HepG2 (cell line): ENCODE measurements around the gene KIF13A. TPM values are rescaled to one million over a fixed set of nuclear protein-coding genes. Genes with fewer than 3 reads are reported as not detected.

Experiments
- ATAC-seq: fragments of 200-7000 bp; cut with Tn5 transposase; 3 replicates; pipeline ENCODE4 v1.9.1; 2020; ENCODE audit warnings: mild to moderate bottlenecking, moderate library complexity
- BruUV-seq: library from RNA; stranded (reverse); fragments of 400-500 nt; replicated peaks from 2 replicates; lab custom pipeline; 2021; lab: Mats Ljungman, UMichigan
- CTCF ChIA-PET: fragments of 300-600 bp; formaldehyde crosslinking; extraction: SDS; loops from one replicate; lab custom pipeline; 2021; ENCODE audit warnings: low total read pairs, inconsistent platforms, low intra/inter-chr PET ratio; lab: Yijun Ruan, JAX
- POLR2A ChIA-PET: fragments of 350-600 bp; sonication (Branson Sonifier 250); formaldehyde crosslinking; loops from one replicate; lab custom pipeline; 2020; ENCODE audit warnings: antibody characterized with exemption, inconsistent platforms; lab: Yijun Ruan, JAX
- DNase-seq: peaks from one replicate; pipeline ENCODE4 v3.0.0-alpha.2; 2015; ENCODE audit warnings: low spot score
- FAIRE-seq: peaks from 3 replicates; lab custom pipeline; 2011; peaks lifted over from hg19 to GRCh38; lab: Jason Lieb, UNC
- H2AFZ ChIP-seq: one replicate; pipeline ENCODE4 v1.6.1; 2011; ENCODE audit warnings: low read length, inconsistent platforms
- H3K27ac ChIP-seq: fragments of 300-600 bp; 3 replicates; pipeline ENCODE4 v1.8.0; 2011; ENCODE audit warnings: mixed run types, mild to moderate bottlenecking, mixed read lengths, low read length, inconsistent platforms; ENCODE audit not compliant: insufficient read depth; ENCODE audit errors: extremely low read length
- H3K27me3 ChIP-seq, 2 experiments: fragments of 200-600 bp in 1 of 2; 2 replicates in 1 of 2; 3 replicates in 1 of 2; pipeline versions ENCODE4 v1.6.0 to v1.8.0; 2011; ENCODE audit warnings: low read length in 2 of 2, mild to moderate bottlenecking in 2 of 2, moderate library complexity in 2 of 2, inconsistent platforms in 1 of 2; ENCODE audit not compliant: insufficient read depth in 2 of 2, control insufficient read depth in 1 of 2
- H3K36me3 ChIP-seq, 2 experiments: fragments of 200-600 bp in 1 of 2; replicated peaks in 1 of 2; 2 replicates in 1 of 2; 3 replicates in 1 of 2; pipeline versions ENCODE4 v1.5.1 to v1.8.0; 2011; ENCODE audit warnings: low read length in 2 of 2, inconsistent platforms in 1 of 2; ENCODE audit not compliant: insufficient read depth in 2 of 2, control insufficient read depth in 1 of 2
- H3K4me1 ChIP-seq: 2 replicates; pipeline ENCODE4 v1.5.1; 2012; ENCODE audit warnings: low read length, inconsistent platforms; ENCODE audit not compliant: insufficient read depth
- H3K4me2 ChIP-seq: 2 replicates; pipeline ENCODE4 v1.6.0; 2011; ENCODE audit warnings: low read depth, low read length, inconsistent platforms
- H3K4me3 ChIP-seq, 3 experiments: fragments of 200-600 bp in 1 of 3; sonication (generic), shearing (Covaris generic) in 1 of 3; replicated peaks in 1 of 3; 2 replicates each; pipeline ENCODE4 v1.5.1; 2011 to 2016; ENCODE audit warnings: low read length in 3 of 3, inconsistent platforms in 2 of 3, low read depth in 2 of 3, mild to moderate bottlenecking in 2 of 3, control low read depth in 1 of 3, mixed read lengths in 1 of 3; ENCODE audit not compliant: insufficient read depth in 1 of 3
- H3K79me2 ChIP-seq: one replicate; pipeline ENCODE4 v1.6.1; 2011; ENCODE audit warnings: low read length, inconsistent platforms; ENCODE audit not compliant: insufficient read depth
- H3K9ac ChIP-seq: 2 replicates; pipeline ENCODE4 v1.6.0; 2011; ENCODE audit warnings: mild to moderate bottlenecking, low read depth, low read length, inconsistent platforms; ENCODE audit not compliant: insufficient read depth
- H3K9me3 ChIP-seq: 2 replicates; pipeline ENCODE4 v1.5.1; 2012; ENCODE audit warnings: mild to moderate bottlenecking, low read length
- H4K20me1 ChIP-seq: 2 replicates; pipeline ENCODE4 v1.6.0; 2011; ENCODE audit warnings: inconsistent platforms, mild to moderate bottlenecking, low read length, moderate library complexity; ENCODE audit not compliant: insufficient read depth
- DMAP1 ChIP-seq: IDR thresholded peaks from 2 replicates; pipeline ENCODE4 v1.6.1; 2016
- GFI1 ChIP-seq: sonication (generic); formaldehyde crosslinking; IDR thresholded peaks from 2 replicates; pipeline ENCODE4 v1.5.0; 2020; ENCODE audit warnings: missing genetic modification reagents, mild to moderate bottlenecking, borderline replicate concordance
- KAT8 ChIP-seq: IDR thresholded peaks from 2 replicates; pipeline ENCODE4 v1.6.1; 2016; ENCODE audit warnings: missing genetic modification reagents, missing compliant biosample characterization
- NFYB ChIP-seq: sonication (generic); formaldehyde crosslinking; IDR thresholded peaks from 2 replicates; pipeline ENCODE4 v1.4.0; 2020; ENCODE audit warnings: missing genetic modification reagents
- NFYC ChIP-seq: IDR thresholded peaks from 2 replicates; pipeline ENCODE4 v1.6.1; 2016; ENCODE audit warnings: missing genetic modification reagents, missing compliant biosample characterization
- ZMYM4 ChIP-seq: sonication (generic); formaldehyde crosslinking; IDR thresholded peaks from 2 replicates; pipeline ENCODE4 v1.8.1; 2023; ENCODE audit warnings: mild to moderate bottlenecking, missing genetic modification reagents
- ZNF800 ChIP-seq: sonication (generic); formaldehyde crosslinking; IDR thresholded peaks from 2 replicates; pipeline ENCODE4 v1.4.0; 2020; ENCODE audit warnings: missing genetic modification reagents
- WGBS: methylation state at CpG from one replicate; pipeline ENCODE4 v1.1.6; 2017; ENCODE audit warnings: low lambda C conversion rate; 5-methylcytosine and 5-hydroxymethylcytosine counted together
- in situ Hi-C: cut with HindIII; loops from 2 replicates; pipeline ENCODE4 v1.10.0; 2017; ENCODE audit warnings: low pct_unique_long_range_greater_than_20kb; ENCODE audit not compliant: extremely low pct_ligation_motif_present
- intact Hi-C: fragments of 100-400 bp; cut with micrococcal nuclease; formaldehyde crosslinking; loops from one replicate; pipeline ENCODE4 v1.10.0; 2022; ENCODE audit not compliant: unreplicated experiment
- polyA plus RNA-seq, 8 experiments: library from polyadenylated mRNA; depleted of rRNA in 3 of 8; stranded (reverse) in 7 of 8; unstranded in 1 of 8; fragments of >200 nt; fragmentation: Illumina TruSeq in 4 of 8; extraction: Trizol in 4 of 8; gene quantifications; 2 replicates each; pipeline versions ENCODE4 v1.2.1 to v1.2.3, GENCODE V29; 2011 to 2016; ENCODE audit warnings: low read depth in 4 of 8, missing spikeins in 1 of 8, mixed read lengths in 1 of 8; ENCODE audit not compliant: insufficient read depth in 1 of 8
- total RNA-seq, 5 experiments: library from RNA; depleted of rRNA; stranded (reverse); fragments of >200 nt; fragmentation: Illumina TruSeq; extraction: Trizol; gene quantifications; 2 replicates each; pipeline ENCODE4 v1.2.3, GENCODE V29; 2016; ENCODE audit warnings: low read depth in 1 of 5

KIF13A gene
- total and polyA plus RNA-seq, 2 of the 13 experiments (the other 11 are each of a cell fraction or from before 2014, with no cell fraction given): 21.1 to 37.2 TPM

- Histone ChIP-seq H3K27ac (no peak overlapping the region), H3K4me2 (no peak overlapping the region; the same call in 1 of the 2 replicates)
- no TSS peak for BruUV-seq
- in situ Hi-C loops: no loop called here
- DNase-seq: no peak
- TF ChIP-seq NFYB (CRISPR knock-in tag) (peak; percentile 78), DMAP1 (no peak), GFI1 (CRISPR knock-in tag) (no peak), NFYC (CRISPR knock-in tag) (peak; percentile 77), ZNF800 (CRISPR knock-in tag) (no peak), KAT8 (no peak), ZMYM4 (peak; percentile 49; the same call in 1 of the 2 replicates)
- TF ChIP-seq, all 625 proteins: peak for 3
- Histone ChIP-seq H2AFZ (no peak overlapping the region), H3K4me3 (no peak overlapping the region), H3K79me2 (no peaks in the 10 kb centered on the region), H3K27me3 (no peaks in the 10 kb centered on the region; a peak in 1 of 5 replicates), H3K9ac (no peak overlapping the region), H3K36me3 (no peaks in the 10 kb centered on the region), H3K9me3 (no peaks in the 10 kb centered on the region), H4K20me1 (no peaks in the 10 kb centered on the region), H3K4me1 (peaks cover 21% of the 10 kb centered on the region)
- FAIRE-seq: no peak
- ChIA-PET CTCF (no interaction called here), POLR2A (no interaction called here)
- WGBS: 61% methylated on average over 12 of the region's 12 CpGs
- intact Hi-C loops: no loop called here
- ATAC-seq: no peak; the same call in 2 of the 3 replicates
Measured at GRCh38 chr6:17729223-17730077, 258.0 kb downstream of the KIF13A start.
